Measurements from ENCODE around the gene GOPC. TPM values are rescaled to one million over a fixed set of nuclear protein-coding genes. Genes with fewer than 3 reads are reported as not detected.

GOPC gene
- total RNA-seq, 2 experiments from 2014 or later = 20.1 to 29.1 TPM

DNA sequence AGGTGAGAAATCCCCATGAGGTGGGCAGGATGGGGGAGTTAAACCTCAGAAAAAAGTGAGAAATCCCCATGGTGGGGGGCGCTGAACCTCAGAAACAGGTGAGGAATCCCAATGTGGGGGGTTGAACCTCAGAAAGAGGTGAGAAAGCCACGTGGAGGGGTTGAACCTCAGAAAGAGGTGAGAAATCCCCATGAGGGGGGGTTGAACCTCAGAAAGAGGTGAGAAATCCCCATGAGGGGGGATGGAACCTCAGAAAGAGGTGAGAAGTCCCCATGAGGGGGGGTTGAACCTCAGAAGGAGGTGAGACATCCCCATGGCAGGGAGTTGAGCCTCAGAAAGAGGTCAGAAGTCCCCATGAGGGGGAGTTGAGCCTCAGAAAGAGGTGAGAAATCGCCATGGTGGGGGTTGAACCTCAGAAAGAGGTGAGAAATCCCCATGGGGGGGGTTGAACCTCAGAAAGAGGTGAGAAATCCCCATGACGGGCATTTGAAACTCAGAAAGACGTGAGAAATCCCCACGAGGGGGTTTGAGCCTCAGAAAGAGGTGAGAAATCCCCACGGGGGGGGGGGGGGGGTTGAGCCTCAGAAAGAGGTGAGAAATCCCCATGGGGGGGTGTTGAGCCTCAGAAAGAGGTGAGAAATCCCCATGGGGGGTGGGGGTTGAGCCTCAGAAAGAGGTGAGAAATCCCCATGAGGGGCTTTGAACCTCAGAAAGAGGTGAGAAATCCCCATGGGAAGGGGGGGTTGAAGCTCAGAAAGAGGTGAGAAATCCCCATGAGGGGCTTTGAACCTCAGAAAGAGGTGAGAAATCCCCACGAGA lies 14.3 kb upstream of the GOPC start:
- Histone ChIP-seq H2AFZ (ENCODE audit: low read length) (no peak overlapping the region), H3K4me3 (ENCODE audit: low read depth, low read length, poor library complexity, severe bottlenecking) (no peak overlapping the region), H4K20me1 (ENCODE audit: insufficient read depth, low read length) (no peaks in the 10 kb centered on the region), H3K4me2 (ENCODE audit: low read length) (no peak overlapping the region), H3K4me1 (ENCODE audit: insufficient read depth, low read length, poor library complexity, severe bottlenecking) (no peaks in the 10 kb centered on the region), H3K9me2 (ENCODE audit: insufficient read depth, low read length) (no peaks in the 10 kb centered on the region), H3K27ac (ENCODE audit: low read depth, low read length, poor library complexity, severe bottlenecking) (no peak overlapping the region), H3K9me3 (ENCODE audit: low read length) (no peaks in the 10 kb centered on the region), H3K79me2 (ENCODE audit: insufficient read depth, low read depth, low read length) (no peaks in the 10 kb centered on the region), H3K36me3 (ENCODE audit: insufficient read depth, low read length) (no peaks in the 10 kb centered on the region)
- CTCF ChIA-PET (ENCODE audit: unreplicated experiment) = no interaction called here
- no TSS peak for BruUV-seq (replicated peaks)
- POLR2A ChIA-PET = no interaction called here
- no peak for DNase-seq (ENCODE audit: low spot score)
- TF ChIP-seq, protein P1, sequence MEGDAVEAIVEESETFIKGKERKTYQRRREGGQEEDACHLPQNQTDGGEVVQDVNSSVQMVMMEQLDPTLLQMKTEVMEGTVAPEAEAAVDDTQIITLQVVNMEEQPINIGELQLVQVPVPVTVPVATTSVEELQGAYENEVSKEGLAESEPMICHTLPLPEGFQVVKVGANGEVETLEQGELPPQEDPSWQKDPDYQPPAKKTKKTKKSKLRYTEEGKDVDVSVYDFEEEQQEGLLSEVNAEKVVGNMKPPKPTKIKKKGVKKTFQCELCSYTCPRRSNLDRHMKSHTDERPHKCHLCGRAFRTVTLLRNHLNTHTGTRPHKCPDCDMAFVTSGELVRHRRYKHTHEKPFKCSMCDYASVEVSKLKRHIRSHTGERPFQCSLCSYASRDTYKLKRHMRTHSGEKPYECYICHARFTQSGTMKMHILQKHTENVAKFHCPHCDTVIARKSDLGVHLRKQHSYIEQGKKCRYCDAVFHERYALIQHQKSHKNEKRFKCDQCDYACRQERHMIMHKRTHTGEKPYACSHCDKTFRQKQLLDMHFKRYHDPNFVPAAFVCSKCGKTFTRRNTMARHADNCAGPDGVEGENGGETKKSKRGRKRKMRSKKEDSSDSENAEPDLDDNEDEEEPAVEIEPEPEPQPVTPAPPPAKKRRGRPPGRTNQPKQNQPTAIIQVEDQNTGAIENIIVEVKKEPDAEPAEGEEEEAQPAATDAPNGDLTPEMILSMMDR (conservative IDR thresholded peaks at IDR 0.05; ENCODE audit: low read length) = no peak
- TF ChIP-seq EZH2phosphoT487 (IDR thresholded peaks at IDR 0.05; ENCODE audit: borderline replicate concordance, low read depth, low read length) = no peak
- intact Hi-C loops (cut with micrococcal nuclease; ENCODE audit: unreplicated experiment) = no loop called here

- Histone ChIP-seq H3K4me2 (ENCODE audit: low read length) (no peak overlapping the region), H3K4me3 (ENCODE audit: low read depth, low read length, poor library complexity, severe bottlenecking) (no peak overlapping the region), H3K4me1 (ENCODE audit: insufficient read depth, low read length, poor library complexity, severe bottlenecking) (no peaks in the 10 kb centered on the region), H3K79me2 (ENCODE audit: insufficient read depth, low read depth, low read length) (no peaks in the 10 kb centered on the region), H3K27ac (ENCODE audit: low read depth, low read length, poor library complexity, severe bottlenecking) (no peak overlapping the region), H4K20me1 (ENCODE audit: insufficient read depth, low read length) (no peaks in the 10 kb centered on the region), H3K36me3 (ENCODE audit: insufficient read depth, low read length) (no peaks in the 10 kb centered on the region), H2AFZ (ENCODE audit: low read length) (no peak overlapping the region), H3K9me3 (ENCODE audit: low read length) (no peaks in the 10 kb centered on the region), H3K9me2 (ENCODE audit: insufficient read depth, low read length) (no peaks in the 10 kb centered on the region)
- TF ChIP-seq, protein P1 (conservative IDR thresholded peaks at IDR 0.05; ENCODE audit: low read length) = no peak
- TF ChIP-seq EZH2phosphoT487 (IDR thresholded peaks at IDR 0.05; ENCODE audit: borderline replicate concordance, low read depth, low read length) = no peak
- ChIA-PET POLR2A (no interaction called here), CTCF (ENCODE audit: unreplicated experiment) (no interaction called here)
- no TSS peak for BruUV-seq (replicated peaks)
- intact Hi-C loops (cut with micrococcal nuclease; ENCODE audit: unreplicated experiment) = no loop called here
- DNase-seq (ENCODE audit: low spot score) = no peak
These were observed 13.6 kb upstream of the GOPC start for GRCh38 chr6:117615750-117616390.
